GM18858 (cell line): ENCODE measurements around the gene SUSD4.

Experiments
- ATAC-seq: cut with Tn5 transposase; IDR thresholded peaks from one replicate; pipeline ENCODE4 v1.9.1; 2021; ENCODE audit not compliant: unreplicated experiment

Gene SUSD4

GRCh38 chr1:223331301-223331700 is 32.7 kb downstream of the SUSD4 start:
- no peak for ATAC-seq

GRCh38 chr1:223330466-223330865 is 33.5 kb downstream of the SUSD4 start:
- no peak for ATAC-seq

- ATAC-seq, result no peak
Observed at GRCh38 chr1:223329664-223330415, 34.1 kb downstream of the SUSD4 start.

GRCh38 chr1:223329252-223329651 is 34.7 kb downstream of the SUSD4 start:
- no peak for ATAC-seq

- ATAC-seq, result no peak
Observed at GRCh38 chr1:223328566-223328965, 35.4 kb downstream of the SUSD4 start.

GRCh38 chr1:223326776-223327175 is 37.2 kb downstream of the SUSD4 start:
- no peak for ATAC-seq

- no peak for ATAC-seq
Observed at GRCh38 chr1:223323491-223324484, 40.2 kb downstream of the SUSD4 start.

- ATAC-seq, result no peak
Observed at GRCh38 chr1:223322868-223323267, 41.1 kb downstream of the SUSD4 start.

GRCh38 chr1:223320959-223321358 is 43.0 kb downstream of the SUSD4 start:
- no peak for ATAC-seq

GRCh38 chr1:223319905-223320580 is 43.9 kb downstream of the SUSD4 start:
- no peak for ATAC-seq

- no peak for ATAC-seq
Observed at GRCh38 chr1:223319398-223319797, 44.6 kb downstream of the SUSD4 start.

- no peak for ATAC-seq
Observed at GRCh38 chr1:223316082-223316481, 47.9 kb downstream of the SUSD4 start.

GRCh38 chr1:223315665-223316064 is 48.3 kb downstream of the SUSD4 start:
- ATAC-seq, result no peak

- ATAC-seq, result no peak
Observed at GRCh38 chr1:223313415-223313754, 50.6 kb downstream of the SUSD4 start.

GRCh38 chr1:223312705-223313414 is 51.1 kb downstream of the SUSD4 start:
- no peak for ATAC-seq

GRCh38 chr1:223312273-223312672 is 51.7 kb downstream of the SUSD4 start:
- ATAC-seq, result no peak

GRCh38 chr1:223311826-223312225 is 52.1 kb downstream of the SUSD4 start:
- ATAC-seq, result no peak

- no peak for ATAC-seq
Observed at GRCh38 chr1:223308136-223308535, 55.8 kb downstream of the SUSD4 start.

GRCh38 chr1:223307544-223307943 is 56.4 kb downstream of the SUSD4 start:
- no peak for ATAC-seq

- no peak for ATAC-seq
Observed at GRCh38 chr1:223304931-223305330, 59.0 kb downstream of the SUSD4 start.

GRCh38 chr1:223301371-223301770 is 62.6 kb downstream of the SUSD4 start:
- no peak for ATAC-seq
